HCEC 1CT (cell line): ENCODE results near the gene ZNF524.
A peak's percentile ranks its signal among the peaks of the same experiment; 100 is the strongest.
"Not testable (repeated sequence)": the region's sequence is repeated elsewhere in the genome, so short reads cannot be mapped to it uniquely, and the experiment has no call there.

ENCODE experiments used
- DNase-seq: peaks from one replicate; pipeline ENCODE4 v3.0.0-alpha.2; 2017

ZNF524 gene

DNA sequence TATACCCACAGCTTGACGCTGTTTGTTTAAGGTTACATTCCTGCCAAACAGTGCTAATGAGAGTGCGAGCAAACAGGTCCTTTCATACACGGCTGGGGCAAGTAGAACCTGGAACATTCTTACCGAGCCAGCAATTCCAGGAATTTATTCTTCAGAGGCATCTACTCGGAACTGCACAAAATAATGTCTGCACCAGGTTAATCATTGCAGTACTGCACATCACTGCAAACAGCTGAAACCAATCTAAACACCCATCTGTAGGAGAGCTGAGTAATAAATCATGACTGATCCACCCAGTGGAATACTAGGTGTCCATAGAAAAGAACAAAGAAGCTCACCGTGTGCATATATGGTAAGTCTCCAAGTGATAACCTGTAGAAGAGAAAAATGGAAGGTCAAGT lies 18.3 kb upstream of the ZNF524 start:
- no peak for DNase-seq

DNA sequence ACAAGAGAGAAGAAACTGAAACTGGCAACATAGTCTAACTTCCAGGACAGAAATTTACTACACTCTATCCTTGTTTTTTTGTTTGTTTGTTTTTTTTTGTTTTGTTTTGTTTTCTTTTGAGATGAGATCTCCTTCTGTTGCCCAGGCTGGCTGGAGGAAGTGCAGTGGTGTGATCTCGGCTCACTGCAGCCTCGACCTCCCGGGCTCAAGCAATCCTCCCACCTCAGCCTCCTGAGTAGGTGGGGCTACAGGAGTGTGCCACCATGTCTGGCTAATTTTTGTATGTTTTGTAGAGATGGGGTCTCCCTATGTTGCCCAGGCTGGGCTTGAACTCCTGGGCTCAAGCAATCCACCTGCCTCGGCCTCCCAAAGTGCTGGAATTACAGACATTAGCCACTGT lies 17.8 kb upstream of the ZNF524 start:
- not testable (repeated sequence) for DNase-seq

- not testable (repeated sequence) for DNase-seq
Observed at GRCh38 chr19:55583897-55584296, 16.2 kb upstream of the ZNF524 start.

GRCh38 chr19:55584871-55585270 lies 15.2 kb upstream of the ZNF524 start:
- DNase-seq = no peak

- DNase-seq = peak; percentile 56
Observed at GRCh38 chr19:55585658-55586339, 14.3 kb upstream of the ZNF524 start.

GRCh38 chr19:55586976-55587668 lies 13.0 kb upstream of the ZNF524 start:
- peak; percentile 78 for DNase-seq

GRCh38 chr19:55588738-55589137 lies 11.3 kb upstream of the ZNF524 start:
- no peak for DNase-seq

DNA sequence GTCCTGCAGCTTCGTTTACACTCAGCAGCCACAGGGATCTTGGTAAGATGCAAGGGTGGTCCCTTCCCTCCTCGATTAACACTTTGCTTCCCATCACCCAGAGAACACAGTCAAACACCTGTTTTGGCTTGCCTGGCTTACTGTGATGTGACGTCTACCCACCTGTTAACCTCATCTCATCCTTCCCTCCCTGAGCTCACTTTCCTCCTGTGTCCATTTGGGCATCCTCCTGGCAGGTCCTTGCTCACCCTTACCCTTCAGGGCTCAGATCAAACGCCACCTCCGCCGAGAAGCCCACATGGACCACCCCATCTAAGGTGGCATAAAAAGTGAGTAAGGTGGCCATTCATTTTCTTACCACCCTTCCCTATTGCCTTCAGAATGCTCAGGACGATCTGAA lies 10.0 kb upstream of the ZNF524 start:
- DNase-seq = no peak

DNA sequence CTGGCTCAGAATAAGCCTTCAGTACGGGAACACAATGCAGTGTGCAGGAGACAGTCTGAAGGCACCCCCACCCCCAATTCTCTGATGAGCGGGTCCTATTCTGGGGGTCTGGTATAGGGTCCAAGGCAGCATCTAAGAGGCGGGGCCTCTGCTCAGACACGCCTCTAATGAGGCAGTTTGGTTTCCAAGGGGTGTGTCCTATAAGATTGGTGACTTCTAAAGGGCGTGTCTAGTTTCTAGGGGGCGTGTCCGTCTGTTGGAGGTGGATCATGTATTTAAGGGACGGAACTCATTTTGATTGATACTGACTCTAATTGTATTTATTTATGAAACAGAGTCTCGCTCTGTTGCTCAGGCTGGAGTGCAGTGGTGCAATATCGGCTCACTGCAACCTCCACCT lies 9.5 kb upstream of the ZNF524 start:
- DNase-seq = no peak

DNA sequence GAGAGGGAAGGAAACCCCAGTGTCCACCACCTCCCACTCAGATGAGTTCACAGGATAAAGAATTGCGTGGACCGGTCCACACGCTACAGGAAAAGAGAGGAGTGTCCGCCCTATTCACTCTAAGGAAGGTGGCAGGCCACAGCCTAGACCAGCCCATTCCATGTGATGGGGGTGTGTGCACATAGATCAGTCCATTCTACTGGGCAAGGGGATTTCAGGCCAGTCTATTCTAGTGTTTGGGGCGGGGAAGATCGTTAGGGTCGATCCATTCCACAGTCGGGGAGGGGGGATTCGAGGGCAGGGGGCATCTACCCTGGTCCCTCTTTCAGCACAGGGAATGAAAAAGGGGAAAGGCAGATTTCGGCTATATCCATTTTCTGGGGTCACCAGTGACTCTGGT lies 8.5 kb upstream of the ZNF524 start:
- DNase-seq = no peak

DNA sequence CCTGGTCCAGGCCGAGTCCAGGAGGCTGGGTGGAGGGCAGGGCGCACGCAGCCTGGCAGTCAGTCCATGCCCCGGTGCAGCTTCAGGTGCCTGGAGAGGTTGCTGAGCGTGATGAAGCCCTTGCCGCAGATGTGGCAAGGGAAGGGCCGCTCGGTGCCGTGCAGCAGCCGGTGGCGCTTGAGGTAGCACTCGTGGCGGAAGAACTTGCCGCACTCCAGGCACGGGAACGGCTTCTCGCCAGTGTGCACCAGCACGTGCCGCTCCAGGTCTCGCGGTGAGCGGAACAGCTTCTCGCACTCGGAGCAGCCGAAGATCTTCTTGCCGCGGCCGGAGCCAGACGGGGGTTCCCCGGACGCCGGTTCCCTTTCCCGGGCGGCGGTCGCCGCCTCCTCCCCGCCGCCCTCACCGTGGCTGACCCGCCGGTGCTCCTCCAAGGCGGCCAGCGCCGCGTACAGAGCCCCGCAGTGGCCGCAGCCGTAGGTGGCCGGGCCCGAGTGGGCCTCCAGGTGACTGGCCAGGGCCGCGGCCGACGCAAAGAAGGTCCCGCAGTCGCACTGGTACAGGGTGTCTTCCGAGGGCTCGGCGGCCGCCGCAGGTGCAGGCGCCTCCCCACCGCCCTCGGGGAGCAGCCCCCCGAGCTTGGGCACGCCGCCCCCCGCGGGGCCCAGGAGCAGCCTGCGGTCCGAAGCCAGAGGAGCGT lies 7.5 kb upstream of the ZNF524 start:
- no peak for DNase-seq

DNA sequence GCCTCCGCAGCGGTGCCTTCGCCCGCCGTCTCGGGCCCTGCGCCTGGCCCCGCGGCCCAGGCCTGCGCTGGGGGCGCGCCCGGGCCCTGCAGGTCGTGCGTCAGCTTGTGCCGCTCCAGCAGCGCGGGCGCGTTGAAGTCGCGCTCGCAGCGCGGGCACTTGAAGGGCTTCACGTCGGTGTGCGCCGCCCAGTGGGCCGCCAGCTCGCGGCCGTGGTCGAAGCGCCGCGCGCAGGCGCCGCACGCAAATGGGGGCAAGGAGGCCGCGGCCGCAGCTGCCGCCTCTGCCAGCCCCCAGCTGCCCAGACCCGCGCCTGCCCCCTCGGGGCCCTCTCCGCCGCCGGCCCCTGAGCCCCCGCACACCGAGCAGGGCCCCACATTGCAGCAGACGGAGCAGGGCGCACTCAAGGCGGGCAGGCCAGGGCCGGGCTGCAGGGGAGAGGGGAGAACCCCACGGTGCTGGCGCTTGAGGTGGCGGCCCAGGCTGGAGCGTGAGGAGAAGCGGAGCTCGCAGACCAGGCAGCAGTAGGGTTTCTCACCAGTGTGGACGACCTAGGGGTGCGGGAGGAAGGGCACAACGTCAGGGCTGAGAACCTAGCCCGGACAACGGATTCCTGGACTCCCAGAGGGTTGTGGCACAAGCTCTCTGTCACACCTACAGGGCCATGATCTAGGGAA lies 6.9 kb upstream of the ZNF524 start:
- no peak for DNase-seq

DNA sequence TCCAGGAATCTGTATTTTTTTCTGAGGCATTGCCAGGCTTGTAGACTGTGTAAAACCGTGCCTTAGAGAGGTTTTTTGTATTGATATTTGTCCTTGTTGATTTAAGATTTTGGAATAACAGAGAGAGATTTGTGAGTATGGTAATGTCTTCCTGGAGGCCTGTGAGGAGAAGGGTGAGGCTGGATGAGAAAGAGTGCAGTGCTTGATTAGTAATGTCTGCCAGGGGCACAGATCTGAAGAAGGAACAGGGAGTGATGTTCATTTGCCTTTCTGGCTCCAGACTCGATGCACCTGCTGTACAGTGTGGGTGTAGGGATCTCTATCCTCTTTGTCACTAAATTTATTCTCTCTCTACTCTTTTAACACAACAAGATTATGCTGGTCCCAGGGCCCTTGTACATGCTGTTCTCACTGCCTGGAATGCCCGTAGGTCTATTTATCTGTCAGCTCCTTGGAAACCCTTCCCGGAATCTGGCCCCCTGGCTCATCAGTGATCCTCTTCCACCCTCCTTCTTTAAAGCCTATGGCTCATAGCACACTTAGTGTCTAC lies 5.0 kb upstream of the ZNF524 start:
- DNase-seq = no peak

- DNase-seq = no peak
Observed at GRCh38 chr19:55596304-55596703, 3.8 kb upstream of the ZNF524 start.

DNA sequence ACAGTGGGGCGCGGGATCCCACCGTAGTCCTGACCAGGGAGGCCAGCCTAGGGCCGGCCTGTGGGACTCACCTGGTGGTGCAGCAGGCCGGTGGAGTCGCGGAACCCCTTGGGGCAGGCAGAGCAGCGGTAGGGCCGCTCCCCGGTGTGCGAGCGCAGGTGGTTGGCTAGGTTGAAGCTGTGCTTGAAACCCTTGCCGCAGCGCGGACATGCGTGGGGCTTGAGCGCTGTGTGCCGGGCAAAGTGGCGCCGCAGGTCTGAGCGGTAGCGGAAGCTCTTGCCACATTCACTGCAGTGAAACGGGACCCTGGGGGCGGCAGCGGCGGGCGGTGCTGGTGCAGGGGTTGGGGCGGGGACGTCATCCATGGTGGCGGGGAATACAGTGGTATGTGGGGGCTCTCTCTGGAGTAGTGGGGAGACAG lies 2.6 kb upstream of the ZNF524 start:
- no peak for DNase-seq

DNA sequence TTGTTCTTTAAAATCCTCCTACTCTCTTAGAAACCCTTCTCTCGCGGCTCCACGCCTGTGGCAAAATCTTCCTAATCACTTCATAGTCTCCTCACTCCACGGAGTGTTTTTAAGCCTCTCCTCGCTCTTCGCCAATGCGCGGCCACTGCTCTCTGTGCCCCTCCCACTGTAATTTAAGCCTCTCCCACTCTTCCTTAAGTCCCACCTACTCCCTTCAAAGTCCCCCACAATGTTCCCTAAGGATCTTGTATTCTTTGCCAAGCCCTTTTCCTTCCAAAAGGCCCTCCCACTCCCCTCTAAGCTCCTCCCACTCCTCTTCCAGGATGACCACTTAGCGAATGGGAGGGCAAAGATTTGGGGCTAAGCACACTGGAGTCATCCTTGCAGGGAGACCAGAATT lies 2.1 kb upstream of the ZNF524 start:
- no peak for DNase-seq

GRCh38 chr19:55598719-55599467 lies 1.2 kb upstream of the ZNF524 start:
- peak; percentile 91 for DNase-seq

- DNase-seq = peak; percentile 97
Observed at GRCh38 chr19:55599468-55599841, 633 bp upstream of the ZNF524 start, which contains the start of gene FIZ1. Gene FIZ1 (minus strand): TSS chr19:55599517. CDS start chr19:55597865, 1,652 bp downstream.

DNA sequence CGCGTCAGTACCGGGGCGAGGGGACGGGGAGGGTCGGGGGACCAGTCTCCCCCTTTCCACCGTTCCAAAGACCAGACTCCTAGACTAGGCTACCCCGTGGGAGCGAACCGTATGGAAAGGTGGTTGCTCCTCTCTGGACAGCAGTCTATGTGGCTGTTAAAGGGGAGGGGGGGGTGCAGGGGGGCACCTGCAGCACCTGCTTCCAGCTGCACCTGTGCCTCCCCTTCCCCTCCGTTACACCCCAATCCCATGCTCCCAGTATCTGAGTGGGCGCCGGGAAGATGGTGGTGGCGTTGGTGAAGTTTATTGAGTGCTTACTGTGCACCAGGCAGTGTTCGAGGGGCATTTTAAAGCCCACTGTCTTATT lies 557 bp downstream of the ZNF524 start:
- DNase-seq = no peak

DNA sequence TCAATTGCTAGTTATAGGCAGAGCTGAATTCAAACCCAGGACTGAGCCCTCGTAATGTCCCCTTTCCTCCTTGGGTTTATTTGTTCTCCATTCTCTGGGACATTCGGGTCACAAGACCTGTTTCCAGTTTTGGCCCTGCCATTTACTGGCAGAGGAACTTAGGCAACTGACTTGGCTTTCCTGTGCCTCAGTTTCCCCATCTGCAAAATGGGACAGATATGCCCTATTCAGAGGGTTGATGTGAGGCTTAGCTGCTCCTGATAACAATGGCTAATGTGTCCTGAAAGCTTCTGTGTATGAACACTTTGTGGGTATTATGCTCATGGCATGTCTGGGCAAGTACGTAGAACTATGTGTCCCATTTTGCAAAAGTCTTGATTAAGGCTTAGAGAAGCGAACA lies 996 bp downstream of the ZNF524 start:
- DNase-seq = no peak

DNA sequence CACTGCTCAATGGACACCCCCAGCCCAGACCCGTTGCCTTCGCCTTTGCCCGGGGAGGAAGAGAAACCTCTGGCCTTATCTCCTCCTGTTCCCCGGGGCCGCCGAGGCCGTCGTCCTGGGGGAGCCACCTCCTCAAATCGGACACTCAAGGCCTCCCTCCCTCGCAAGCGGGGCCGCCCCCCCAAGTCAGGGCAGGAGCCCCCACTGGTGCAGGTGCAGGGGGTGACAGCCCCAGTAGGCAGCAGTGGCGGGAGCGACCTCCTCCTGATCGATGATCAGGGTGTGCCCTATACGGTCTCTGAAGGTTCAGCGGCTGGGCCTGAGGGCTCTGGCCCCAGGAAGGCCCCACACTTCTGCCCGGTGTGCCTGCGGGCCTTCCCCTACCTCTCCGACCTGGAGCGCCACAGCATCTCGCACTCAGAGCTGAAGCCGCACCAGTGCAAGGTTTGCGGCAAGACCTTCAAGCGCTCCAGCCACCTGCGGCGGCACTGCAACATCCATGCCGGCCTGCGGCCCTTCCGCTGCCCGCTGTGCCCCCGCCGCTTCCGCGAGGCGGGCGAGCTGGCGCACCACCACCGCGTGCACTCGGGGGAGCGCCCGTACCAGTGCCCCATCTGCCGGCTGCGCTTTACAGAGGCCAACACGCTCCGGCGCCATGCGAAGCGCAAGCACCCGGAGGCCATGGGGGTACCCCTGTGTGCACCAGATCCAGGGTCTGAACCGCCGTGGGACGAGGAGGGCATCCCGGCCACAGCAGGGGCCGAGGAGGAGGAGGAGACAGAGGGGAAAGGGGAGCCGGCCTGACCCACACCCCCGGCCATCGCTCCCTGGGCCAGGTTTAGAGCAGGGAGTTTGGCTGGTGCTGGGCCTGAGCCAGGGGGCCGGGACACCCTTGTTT lies 2.3 kb downstream of the ZNF524 start:
- DNase-seq = no peak
